Measurements from ENCODE around the gene SERBP1. TPM values are rescaled to one million over a fixed set of nuclear protein-coding genes. Genes with fewer than 3 reads are reported as not detected.
A peak's percentile ranks its signal among the peaks of the same experiment; 100 is the strongest.

SERBP1 gene
- total and polyA plus RNA-seq, 7 donors = 112 to 236 (median 201) TPM

DNA sequence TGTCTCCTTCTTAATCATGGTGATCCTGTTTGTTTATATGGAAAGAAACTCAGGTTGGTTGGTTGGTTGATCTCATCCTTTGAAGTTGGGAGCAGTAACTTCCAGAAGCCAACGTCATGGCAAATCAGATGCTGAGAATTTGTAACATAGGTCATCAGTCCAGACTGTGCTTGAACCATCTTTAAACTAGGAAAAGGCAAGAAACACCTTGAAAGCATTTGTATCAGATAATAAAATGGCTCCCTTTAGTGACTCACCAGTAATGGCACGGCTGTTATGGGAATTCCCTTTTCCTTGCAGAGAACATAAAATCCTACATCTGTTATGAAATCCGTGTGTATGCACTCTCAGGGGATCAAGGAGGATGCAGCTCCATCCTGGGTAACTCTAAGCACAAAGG, 58.1 kb downstream of the SERBP1 start:
- Histone ChIP-seq H3K27me3 (no peaks in the 10 kb centered on the region), H3K4me1 (no peaks in the 10 kb centered on the region), H3K4me3 (no peak overlapping the region), H3K36me3 (no peaks in the 10 kb centered on the region), H3K9me3 (no peaks in the 10 kb centered on the region), H3K27ac (no peak overlapping the region)
- 31 to 75% methylated on average over 3 of the region's 3 CpGs for WGBS, 2 donors
- no peak for DNase-seq
- intact Hi-C loops (cut with DNase I) = no loop called here
- TF ChIP-seq POLR2AphosphoS5 (IDR thresholded peaks at IDR 0.05) (no peak), EP300 (IDR thresholded peaks at IDR 0.05) (no peak), POLR2A (IDR thresholded peaks at IDR 0.05) (no peak)
- TF ChIP-seq, protein P1, sequence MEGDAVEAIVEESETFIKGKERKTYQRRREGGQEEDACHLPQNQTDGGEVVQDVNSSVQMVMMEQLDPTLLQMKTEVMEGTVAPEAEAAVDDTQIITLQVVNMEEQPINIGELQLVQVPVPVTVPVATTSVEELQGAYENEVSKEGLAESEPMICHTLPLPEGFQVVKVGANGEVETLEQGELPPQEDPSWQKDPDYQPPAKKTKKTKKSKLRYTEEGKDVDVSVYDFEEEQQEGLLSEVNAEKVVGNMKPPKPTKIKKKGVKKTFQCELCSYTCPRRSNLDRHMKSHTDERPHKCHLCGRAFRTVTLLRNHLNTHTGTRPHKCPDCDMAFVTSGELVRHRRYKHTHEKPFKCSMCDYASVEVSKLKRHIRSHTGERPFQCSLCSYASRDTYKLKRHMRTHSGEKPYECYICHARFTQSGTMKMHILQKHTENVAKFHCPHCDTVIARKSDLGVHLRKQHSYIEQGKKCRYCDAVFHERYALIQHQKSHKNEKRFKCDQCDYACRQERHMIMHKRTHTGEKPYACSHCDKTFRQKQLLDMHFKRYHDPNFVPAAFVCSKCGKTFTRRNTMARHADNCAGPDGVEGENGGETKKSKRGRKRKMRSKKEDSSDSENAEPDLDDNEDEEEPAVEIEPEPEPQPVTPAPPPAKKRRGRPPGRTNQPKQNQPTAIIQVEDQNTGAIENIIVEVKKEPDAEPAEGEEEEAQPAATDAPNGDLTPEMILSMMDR (IDR thresholded peaks at IDR 0.05) = no peak

DNA sequence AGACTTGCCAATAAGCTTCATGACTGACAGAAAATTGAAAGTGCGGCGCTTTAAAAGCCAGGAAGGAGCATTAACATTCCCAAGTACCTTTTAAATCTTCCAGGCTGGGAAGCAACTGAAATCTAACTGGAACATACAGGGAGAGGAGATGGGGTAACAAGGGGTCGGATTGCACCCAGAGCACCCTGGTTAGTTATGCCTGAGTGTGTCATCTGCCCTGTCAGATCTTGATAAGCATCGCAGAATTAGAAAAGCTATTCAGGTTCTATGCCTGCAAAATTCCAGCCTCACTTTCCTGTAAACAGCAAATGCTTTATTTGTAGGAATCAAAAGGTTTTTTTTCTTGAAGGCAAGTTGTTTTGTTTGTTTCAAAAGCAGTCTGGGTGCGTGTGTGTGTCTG, 58.5 kb downstream of the SERBP1 start:
- H3K27ac ChIP-seq = no peak overlapping the region
- no peak for DNase-seq
- H3K4me3 ChIP-seq = no peak overlapping the region
- intact Hi-C loops (cut with DNase I) = no loop called here
- H3K9me3 ChIP-seq = no peaks in the 10 kb centered on the region
- H3K27me3 ChIP-seq = no peaks in the 10 kb centered on the region
- TF ChIP-seq, protein P1 (IDR thresholded peaks at IDR 0.05) = no peak
- no peak for TF ChIP-seq EP300 (IDR thresholded peaks at IDR 0.05)
- no peak for TF ChIP-seq POLR2A (IDR thresholded peaks at IDR 0.05)
- TF ChIP-seq POLR2AphosphoS5 (IDR thresholded peaks at IDR 0.05) = no peak
- WGBS, 2 donors = 81 to 90% methylated on average over 5 of the region's 5 CpGs
- no peaks in the 10 kb centered on the region for H3K36me3 ChIP-seq
- no peaks in the 10 kb centered on the region for H3K4me1 ChIP-seq

DNA sequence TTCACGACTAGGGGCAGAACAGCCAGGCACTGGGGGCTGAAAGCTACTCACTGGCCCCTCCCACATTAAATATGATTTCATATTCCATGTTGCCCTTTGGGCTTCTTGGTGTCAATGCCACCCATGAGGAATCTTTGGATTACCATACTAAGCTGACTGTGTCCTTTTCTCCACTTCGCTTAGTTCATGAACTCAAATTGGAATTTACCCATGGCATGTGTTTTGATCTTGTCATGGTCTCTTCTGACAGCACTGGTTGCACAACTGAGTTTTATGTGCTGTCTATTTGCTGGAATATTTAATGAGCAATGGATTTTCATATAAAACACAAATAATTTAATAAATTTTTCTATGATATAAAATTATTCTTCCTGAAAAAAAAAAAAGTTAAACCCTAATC, 59.2 kb downstream of the SERBP1 start:
- intact Hi-C loops (cut with DNase I) = no loop called here
- TF ChIP-seq EP300 (IDR thresholded peaks at IDR 0.05) = no peak
- TF ChIP-seq POLR2A (IDR thresholded peaks at IDR 0.05) = no peak
- TF ChIP-seq, protein P1 (IDR thresholded peaks at IDR 0.05) = no peak
- TF ChIP-seq POLR2AphosphoS5 (IDR thresholded peaks at IDR 0.05) = no peak
- DNase-seq = no peak
- Histone ChIP-seq H3K27ac (no peak overlapping the region), H3K4me3 (no peak overlapping the region), H3K4me1 (no peaks in the 10 kb centered on the region), H3K36me3 (no peaks in the 10 kb centered on the region), H3K27me3 (no peaks in the 10 kb centered on the region), H3K9me3 (no peaks in the 10 kb centered on the region)
- WGBS, 2 donors = 94 to 97% methylated on average over 2 of the region's 2 CpGs

DNA sequence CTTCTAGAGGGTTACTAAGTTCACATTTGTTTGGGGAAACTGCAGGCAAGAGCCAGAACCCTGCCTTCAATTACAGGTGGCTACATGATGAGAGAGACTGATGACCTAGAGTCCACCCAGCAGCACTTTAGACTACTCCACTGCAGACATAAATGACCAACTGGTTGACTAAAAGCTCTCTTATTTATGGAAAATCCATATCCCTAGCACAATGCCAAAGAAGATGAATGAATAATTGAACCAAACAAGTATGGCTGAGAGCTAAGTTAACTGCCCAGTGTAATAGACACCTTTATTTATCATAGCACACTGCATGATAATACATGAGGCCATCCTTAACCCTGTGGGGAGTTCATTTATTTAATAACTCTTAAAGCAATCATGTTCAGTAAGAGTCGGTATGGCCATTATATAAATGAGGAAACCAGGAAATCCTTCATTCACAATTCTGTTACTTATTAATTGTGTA, 62.1 kb downstream of the SERBP1 start:
- 30 to 79% methylated on average over 1 of the region's 1 CpG for WGBS, 2 donors
- H3K27me3 ChIP-seq = no peaks in the 10 kb centered on the region
- no peak overlapping the region for H3K4me3 ChIP-seq
- TF ChIP-seq EP300 (IDR thresholded peaks at IDR 0.05) (no peak), POLR2AphosphoS5 (IDR thresholded peaks at IDR 0.05) (no peak), POLR2A (IDR thresholded peaks at IDR 0.05) (no peak)
- TF ChIP-seq, protein P1 (IDR thresholded peaks at IDR 0.05) = no peak
- no peaks in the 10 kb centered on the region for H3K9me3 ChIP-seq
- no peaks in the 10 kb centered on the region for H3K36me3 ChIP-seq
- H3K27ac ChIP-seq = no peak overlapping the region
- DNase-seq = no peak
- intact Hi-C loops (cut with DNase I) = no loop called here
- H3K4me1 ChIP-seq = no peaks in the 10 kb centered on the region

DNA sequence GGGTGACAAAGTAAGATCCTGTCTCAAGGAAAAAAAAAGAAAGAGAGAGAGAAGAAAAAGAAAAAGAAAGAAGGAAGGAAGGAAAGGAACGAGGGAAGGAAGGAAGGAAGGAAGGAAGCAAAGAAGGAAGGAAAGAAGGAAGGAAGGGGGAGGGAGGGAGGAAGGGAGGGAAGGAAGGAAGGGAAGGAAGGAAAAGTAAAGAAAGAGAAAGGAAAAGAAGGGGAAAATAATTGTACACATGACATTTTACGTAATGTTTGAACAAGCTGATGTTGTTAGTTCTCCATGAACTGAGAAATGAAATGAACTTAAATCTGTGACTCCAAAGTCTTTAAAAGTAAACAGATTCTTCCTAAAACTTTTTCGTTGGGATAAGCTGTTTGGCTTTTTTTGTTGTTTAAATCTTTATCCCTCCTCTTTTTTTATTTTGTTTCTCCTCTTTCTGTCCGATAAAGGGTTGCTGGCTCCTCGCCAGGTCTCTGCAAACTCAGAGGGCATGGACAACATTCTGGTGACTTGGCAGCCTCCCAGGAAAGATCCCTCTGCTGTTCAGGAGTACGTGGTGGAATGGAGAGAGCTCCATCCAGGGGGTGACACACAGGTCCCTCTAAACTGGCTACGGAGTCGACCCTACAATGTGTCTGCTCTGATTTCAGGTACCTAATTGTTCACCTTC, 62.7 kb downstream of the SERBP1 start:
- Histone ChIP-seq H3K4me1 (no peaks in the 10 kb centered on the region), H3K4me3 (no peak overlapping the region), H3K27ac (no peak overlapping the region), H3K9me3 (no peaks in the 10 kb centered on the region), H3K36me3 (no peaks in the 10 kb centered on the region), H3K27me3 (no peaks in the 10 kb centered on the region)
- peak; percentile 67 for DNase-seq
- TF ChIP-seq EP300 (IDR thresholded peaks at IDR 0.05) (no peak), POLR2AphosphoS5 (IDR thresholded peaks at IDR 0.05) (no peak), POLR2A (IDR thresholded peaks at IDR 0.05) (no peak)
- TF ChIP-seq, protein P1 (IDR thresholded peaks at IDR 0.05) = no peak
- intact Hi-C loops (cut with DNase I) = no loop called here
- 38 to 62% methylated on average over 8 of the region's 8 CpGs for WGBS, 2 donors
